DND-41 (cell line): ENCODE data around the gene TRIM3.

Experiments used
- ATAC-seq: fragments of 200-7000 bp; cut with Tn5 transposase; 3 replicates; pipeline ENCODE4 v1.9.1; 2021; ENCODE audit warnings: low read depth; ENCODE audit not compliant: insufficient read depth
- DNase-seq: peaks from one replicate; pipeline ENCODE4 v3.0.0-alpha.2; 2020
- H2AFZ ChIP-seq: 2 replicates; pipeline ENCODE4 v1.6.0; 2012; ENCODE audit warnings: low read depth, low read length
- H3K27ac ChIP-seq: 2 replicates; pipeline ENCODE4 v1.5.1; 2012; ENCODE audit warnings: low read length, inconsistent platforms
- H3K27me3 ChIP-seq: fragments of 200-600 bp; sonication (generic); 2 replicates; pipeline ENCODE4 v1.6.0; 2012; ENCODE audit warnings: low read length, mild to moderate bottlenecking, inconsistent platforms; ENCODE audit not compliant: insufficient read depth, poor library complexity
- H3K36me3 ChIP-seq: 2 replicates; pipeline ENCODE4 v1.5.1; 2012; ENCODE audit warnings: low read length, inconsistent platforms; ENCODE audit not compliant: insufficient read depth
- H3K4me1 ChIP-seq: 2 replicates; pipeline ENCODE4 v1.5.1; 2012; ENCODE audit warnings: mild to moderate bottlenecking, low read length; ENCODE audit not compliant: insufficient read depth
- H3K4me2 ChIP-seq: 2 replicates; pipeline ENCODE4 v1.6.0; 2012; ENCODE audit warnings: mild to moderate bottlenecking, moderate library complexity, low read length, inconsistent platforms; ENCODE audit not compliant: insufficient read depth
- H3K4me3 ChIP-seq, 2 experiments: fragments of 200-600 bp in 1 of 2; shearing (Covaris generic) in 1 of 2; 2 replicates each; pipeline ENCODE4 v1.5.1; 2012 to 2016; ENCODE audit warnings: inconsistent platforms in 2 of 2, low read length in 2 of 2, mild to moderate bottlenecking in 2 of 2, low read depth in 1 of 2, moderate library complexity in 1 of 2
- H3K79me2 ChIP-seq: 2 replicates; pipeline ENCODE4 v1.6.0; 2012; ENCODE audit warnings: low read length, inconsistent platforms; ENCODE audit not compliant: insufficient read depth
- H3K9ac ChIP-seq: 2 replicates; pipeline ENCODE4 v1.6.0; 2012; ENCODE audit warnings: low read depth, mild to moderate bottlenecking, inconsistent platforms, low read length, moderate library complexity
- H3K9me3 ChIP-seq: 2 replicates; pipeline ENCODE4 v1.5.1; 2012; ENCODE audit warnings: low read length, moderate library complexity, mild to moderate bottlenecking, inconsistent platforms; ENCODE audit not compliant: insufficient read depth, severe bottlenecking
- H4K20me1 ChIP-seq: 2 replicates; pipeline ENCODE4 v1.6.0; 2012; ENCODE audit warnings: low read length; ENCODE audit not compliant: insufficient read depth
- CTCF ChIP-seq: IDR thresholded peaks from 2 replicates; pipeline ENCODE4 v1.5.1; 2012; ENCODE audit warnings: borderline replicate concordance, low read length, moderate library complexity, mild to moderate bottlenecking; ENCODE audit not compliant: poor library complexity, severe bottlenecking; ENCODE audit errors: extremely low read depth
- EZH2 ChIP-seq: IDR thresholded peaks from 3 replicates; pipeline ENCODE4 v1.6.1; 2012; ENCODE audit warnings: borderline replicate concordance, low read depth, mild to moderate bottlenecking, moderate library complexity, low read length, inconsistent platforms; ENCODE audit not compliant: severe bottlenecking

Gene TRIM3

GRCh38 chr11:6472934-6473333 lies 807 bp downstream of the TRIM3 start:
- Histone ChIP-seq H2AFZ (no peak overlapping the region), H4K20me1 (0 out of 2 replicates have a peak, but pooled peaks cover 5% of the 10 kb centered on the region), H3K79me2 (no peaks in the 10 kb centered on the region), H3K36me3 (peaks cover 15% of the 10 kb centered on the region), H3K9me3 (no peaks in the 10 kb centered on the region), H3K4me1 (peaks cover 26% of the 10 kb centered on the region), H3K4me3 (peak overlapping the region in 1 of 2 experiments; percentile 92; a peak in 2 of 4 replicates), H3K27ac (no peak overlapping the region), H3K9ac (peak overlapping the region; percentile 74; the same call in 1 of the 2 replicates), H3K4me2 (peak overlapping the region; percentile 98), H3K27me3 (no peaks in the 10 kb centered on the region)
- TF ChIP-seq CTCF, result no peak
- TF ChIP-seq EZH2, result no peak
- ATAC-seq (no peak; the same call in 2 of the 3 replicates), DNase-seq (no peak)

GRCh38 chr11:6469599-6469998 lies 4.1 kb downstream of the TRIM3 start:
- Histone ChIP-seq H3K79me2 (no peaks in the 10 kb centered on the region), H3K4me1 (peaks cover 26% of the 10 kb centered on the region), H4K20me1 (no peaks in the 10 kb centered on the region), H3K9ac (no peak overlapping the region), H3K36me3 (0 out of 2 replicates have a peak, but pooled peaks cover 4% of the 10 kb centered on the region), H3K27me3 (no peaks in the 10 kb centered on the region), H2AFZ (no peak overlapping the region), H3K27ac (no peak overlapping the region), H3K9me3 (no peaks in the 10 kb centered on the region), H3K4me2 (no peak overlapping the region), H3K4me3 (no peak overlapping the region)
- TF ChIP-seq EZH2 (no peak), CTCF (no peak)
- DNase-seq, result no peak
- no peak for ATAC-seq

GRCh38 chr11:6468712-6469495 lies 4.8 kb downstream of the TRIM3 start:
- Histone ChIP-seq H3K27ac (no peak overlapping the region), H3K9me3 (no peaks in the 10 kb centered on the region), H3K4me2 (no peak overlapping the region), H4K20me1 (no peaks in the 10 kb centered on the region), H3K36me3 (0 out of 2 replicates have a peak, but pooled peaks cover 4% of the 10 kb centered on the region), H3K27me3 (no peaks in the 10 kb centered on the region), H3K79me2 (no peaks in the 10 kb centered on the region), H3K4me3 (no peak overlapping the region), H2AFZ (no peak overlapping the region), H3K4me1 (peaks cover 20% of the 10 kb centered on the region), H3K9ac (no peak overlapping the region)
- no peak for TF ChIP-seq EZH2
- no peak for TF ChIP-seq CTCF
- peak; percentile 31 for DNase-seq
- no peak for ATAC-seq
